GM18526 (cell line): Measurements from ENCODE around the gene IFITM10.

ENCODE experiments used
- POLR2A ChIP-seq: IDR thresholded peaks from 3 replicates; pipeline ENCODE4 v1.6.1; 2011; ENCODE audit not compliant: insufficient read length; ENCODE audit errors: extremely low read depth

IFITM10 gene

GRCh38 chr11:1690167-1691025 is 60.0 kb downstream of the IFITM10 start:
- TF ChIP-seq POLR2A: no peak
